GM21367 (cell line): Measurements from ENCODE around the gene ELF1.
A peak's percentile ranks its signal among the peaks of the same experiment; 100 is the strongest.

Experiments
- ATAC-seq: cut with Tn5 transposase; IDR thresholded peaks from one replicate; pipeline ENCODE4 v1.9.1; 2021; ENCODE audit not compliant: unreplicated experiment

Gene ELF1

GRCh38 chr13:41019011-41019487, at the start of gene ELF1:
TSS of gene ELF1 (minus strand) at chr13:41019316. CDS start at chr13:40982054, 37,262 bp downstream.
- peak; percentile 91 for ATAC-seq

DNA sequence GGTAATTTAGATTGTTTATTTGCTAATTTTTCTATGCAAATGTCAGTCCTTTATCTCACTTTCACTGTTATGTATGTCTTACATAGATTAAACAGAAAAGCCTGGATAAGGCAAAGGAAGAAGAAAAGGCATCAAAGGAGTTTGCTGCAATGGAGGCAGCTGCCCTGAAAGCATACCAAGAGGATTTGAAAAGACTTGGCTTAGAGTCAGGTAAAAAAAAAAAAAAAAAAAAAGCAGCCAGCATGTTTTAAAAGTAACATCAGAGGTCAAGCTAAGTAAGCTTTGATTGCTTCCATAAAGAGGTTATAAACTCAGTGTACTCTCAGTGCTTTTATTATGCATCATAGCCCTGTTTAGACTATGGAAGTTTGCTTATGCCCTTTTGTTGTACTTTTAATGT, 46.0 kb upstream of the ELF1 start:
- no peak for ATAC-seq

GRCh38 chr13:41064493-41064892, 45.4 kb upstream of the ELF1 start:
- no peak for ATAC-seq

DNA sequence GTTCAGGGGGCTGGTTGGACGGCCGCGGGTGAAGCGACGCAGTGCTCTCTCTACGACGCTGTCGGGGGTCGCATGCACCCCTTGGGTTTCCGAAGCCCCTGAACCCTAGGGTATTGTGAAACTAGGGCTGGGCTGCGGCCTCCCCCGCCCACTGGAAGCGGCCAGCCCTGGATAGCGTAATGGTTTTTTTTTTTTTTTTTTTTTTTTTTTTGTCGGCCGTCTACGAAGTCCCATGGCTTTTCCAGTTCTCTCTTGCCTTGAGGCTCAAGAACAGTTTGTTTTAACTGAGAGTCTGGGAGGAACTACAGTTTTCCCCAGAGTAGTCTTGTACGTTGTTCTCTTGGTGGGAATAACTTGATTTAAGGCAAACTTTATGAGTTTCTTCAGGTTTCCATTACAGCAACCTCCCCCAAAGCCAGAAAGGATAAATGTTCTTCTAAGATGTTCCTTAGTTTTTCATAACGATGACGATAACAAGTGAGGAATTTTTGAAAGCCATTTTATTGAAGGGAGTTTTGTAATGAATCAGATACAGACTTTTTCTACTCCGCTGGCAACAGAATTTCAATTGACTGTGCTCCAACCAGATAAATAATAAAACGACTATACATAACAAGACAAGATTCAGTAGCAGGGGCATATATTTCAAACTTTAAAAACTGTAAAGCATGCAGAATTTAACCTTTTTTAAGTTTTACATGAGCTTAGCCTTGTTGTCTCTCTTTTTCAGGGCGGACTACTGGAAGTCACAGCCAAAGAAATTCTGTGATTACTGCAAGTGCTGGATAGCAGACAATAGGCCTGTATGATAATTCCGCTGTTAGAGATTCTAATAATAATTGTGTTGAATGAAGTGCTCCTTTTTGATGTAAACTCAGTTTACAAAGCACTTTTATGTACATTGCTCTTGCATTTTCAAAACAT, 43.1 kb upstream of the ELF1 start:
- ATAC-seq = peak; percentile 20

GRCh38 chr13:41061075-41061913, 42.2 kb upstream of the ELF1 start, which contains the start of gene WBP4:
TSS of gene WBP4 (plus strand) at chr13:41061509. CDS start at chr13:41061674, 165 bp downstream.
- peak; percentile 64 for ATAC-seq

- ATAC-seq = peak; percentile 21
Measured at GRCh38 chr13:41060724-41061074, 41.6 kb upstream of the ELF1 start.

DNA sequence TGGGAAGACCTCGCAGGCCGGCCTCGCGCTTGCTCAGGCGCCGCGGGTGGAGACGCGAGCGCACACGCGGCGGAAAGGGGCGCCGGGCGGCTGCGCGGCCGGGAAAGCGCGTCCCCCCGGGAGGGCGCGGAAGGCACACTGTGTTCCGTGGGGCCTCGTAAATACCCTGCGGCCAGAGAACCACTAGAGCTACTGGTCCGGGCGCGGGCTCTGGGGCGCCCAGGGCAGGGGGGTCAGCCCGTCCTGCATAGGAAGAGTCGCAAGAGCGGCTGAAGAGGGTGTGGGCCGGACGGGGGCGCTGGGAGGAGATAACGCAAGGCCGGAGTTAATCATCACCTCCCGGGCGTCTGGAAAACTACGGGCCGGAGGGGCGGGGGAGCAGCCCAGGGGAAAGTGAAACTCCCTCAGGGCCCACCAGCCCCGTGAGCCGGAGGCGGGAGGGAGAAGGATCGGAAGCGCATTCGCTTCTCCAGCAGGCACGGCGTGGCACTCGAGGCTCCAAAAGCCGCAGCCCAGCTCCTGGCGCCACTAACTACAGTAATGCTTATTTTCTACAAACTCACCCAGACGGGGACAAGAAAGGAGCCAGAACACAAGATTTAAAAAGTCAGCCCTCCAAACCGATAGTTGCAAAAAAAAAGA, 41.1 kb upstream of the ELF1 start:
- ATAC-seq = peak; percentile 35

GRCh38 chr13:41059456-41060081, 40.5 kb upstream of the ELF1 start:
- ATAC-seq = no peak

GRCh38 chr13:41058295-41059070, 39.4 kb upstream of the ELF1 start:
- ATAC-seq = no peak

DNA sequence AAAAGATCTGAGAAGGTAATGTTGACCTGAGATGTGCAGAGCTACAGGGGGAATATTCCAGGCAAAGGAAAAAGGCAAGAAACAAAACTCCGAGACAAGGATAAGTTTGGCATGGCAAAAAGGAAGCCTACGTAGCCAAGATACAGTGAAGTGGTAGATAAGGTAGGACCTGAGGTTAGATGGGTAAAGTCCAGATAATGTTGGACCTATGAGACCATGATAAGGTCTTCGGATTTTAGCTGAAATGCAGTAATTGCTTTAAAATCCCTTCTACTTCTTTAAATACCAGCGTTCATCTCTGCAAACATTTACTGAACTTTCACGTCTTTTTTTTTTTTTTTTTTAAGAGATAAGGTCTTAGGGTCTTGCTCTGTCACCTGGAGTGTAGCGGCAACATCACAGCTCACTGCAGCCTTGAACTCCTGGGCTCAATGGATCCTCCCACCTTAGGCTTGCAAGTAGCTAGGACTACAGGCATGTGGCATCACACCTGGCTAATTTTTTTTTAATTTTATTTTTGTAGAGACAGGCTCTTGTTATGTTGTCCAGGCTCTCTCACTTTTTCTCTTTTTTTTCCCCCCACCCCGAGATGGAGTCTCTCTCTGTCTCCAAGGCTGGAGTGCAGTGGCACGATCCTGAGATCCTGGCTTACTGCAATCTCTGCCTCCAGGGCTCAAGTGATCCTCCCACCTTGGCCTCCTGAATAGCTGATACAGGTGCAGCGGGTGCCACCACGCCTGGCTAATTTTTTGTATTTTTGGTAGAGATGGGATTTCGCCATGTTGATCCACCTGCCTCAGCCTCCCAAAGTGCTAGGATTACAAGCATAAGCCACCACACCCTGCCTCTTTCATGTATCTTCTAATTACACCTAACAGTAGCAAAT, 38.0 kb upstream of the ELF1 start:
- ATAC-seq = no peak

DNA sequence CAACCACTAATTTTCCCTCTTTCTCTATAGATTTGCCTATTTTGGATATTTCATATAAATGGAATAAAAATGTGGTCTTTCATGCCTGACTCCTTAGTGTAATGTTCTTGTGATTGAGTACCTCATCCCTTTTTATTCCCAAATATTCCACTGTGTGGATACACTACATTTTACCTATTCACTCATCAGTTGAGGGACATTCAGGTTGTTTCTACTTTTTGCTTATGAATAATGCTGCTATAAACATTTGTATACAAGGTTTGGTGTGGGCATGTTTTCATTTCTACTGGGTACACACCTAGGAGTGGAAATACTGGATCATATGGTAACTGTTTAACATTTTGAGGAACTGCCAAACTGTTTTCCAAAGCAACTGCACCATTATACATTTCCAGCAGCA, 37.1 kb upstream of the ELF1 start:
- ATAC-seq = no peak

GRCh38 chr13:41054919-41055619, 36.0 kb upstream of the ELF1 start:
- ATAC-seq = no peak

DNA sequence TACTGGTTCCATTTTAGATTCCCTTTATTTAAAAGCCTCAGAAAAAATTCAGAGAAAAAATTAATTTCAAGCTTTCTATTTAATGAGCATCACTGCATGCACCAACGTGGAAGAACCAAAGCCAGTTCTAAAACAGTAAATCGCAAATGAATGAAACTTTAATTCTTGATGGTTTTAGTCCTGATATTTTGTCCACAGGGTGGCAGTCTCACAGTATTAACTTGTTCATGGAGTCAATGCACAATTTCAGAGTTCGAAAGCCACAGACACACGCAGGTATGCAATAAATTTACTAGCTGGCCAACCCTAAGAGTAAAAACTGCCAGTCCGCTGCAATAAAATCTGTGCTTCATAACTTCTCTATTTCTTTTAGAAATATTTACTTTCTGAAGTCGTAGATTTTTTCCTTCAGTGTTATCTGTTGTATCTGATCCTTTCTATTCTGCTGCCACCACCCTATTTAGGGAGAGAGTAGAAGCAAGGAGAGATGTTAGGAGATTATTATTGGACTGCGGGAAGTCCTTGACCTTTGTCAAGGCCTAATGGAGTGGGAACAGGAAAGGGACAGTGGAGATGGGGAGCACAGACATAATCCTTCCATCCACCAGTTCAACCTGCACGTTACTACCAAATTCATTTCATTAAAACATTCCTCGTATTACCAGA, 35.2 kb upstream of the ELF1 start:
- ATAC-seq = no peak

- ATAC-seq = peak; percentile 51
Measured at GRCh38 chr13:41053384-41053826, 34.3 kb upstream of the ELF1 start.

DNA sequence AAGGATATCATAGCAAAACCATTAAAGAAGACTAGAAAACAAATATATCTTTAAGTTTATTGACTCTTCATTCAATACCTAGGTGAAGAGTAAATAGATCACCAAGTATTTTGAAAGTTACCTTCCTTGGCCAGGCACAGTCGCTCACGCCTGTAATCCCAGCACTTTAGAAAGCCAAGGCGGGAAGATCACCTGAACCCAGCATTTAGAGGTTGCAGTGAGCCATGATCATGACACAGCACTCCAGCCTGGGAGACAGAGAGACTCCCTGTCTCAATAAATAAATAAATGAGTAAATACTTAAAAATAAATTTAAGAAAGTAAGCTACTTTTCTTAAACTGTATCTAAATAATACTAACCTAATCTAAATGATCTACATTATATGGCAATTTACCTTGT, 33.3 kb upstream of the ELF1 start:
- ATAC-seq = no peak

DNA sequence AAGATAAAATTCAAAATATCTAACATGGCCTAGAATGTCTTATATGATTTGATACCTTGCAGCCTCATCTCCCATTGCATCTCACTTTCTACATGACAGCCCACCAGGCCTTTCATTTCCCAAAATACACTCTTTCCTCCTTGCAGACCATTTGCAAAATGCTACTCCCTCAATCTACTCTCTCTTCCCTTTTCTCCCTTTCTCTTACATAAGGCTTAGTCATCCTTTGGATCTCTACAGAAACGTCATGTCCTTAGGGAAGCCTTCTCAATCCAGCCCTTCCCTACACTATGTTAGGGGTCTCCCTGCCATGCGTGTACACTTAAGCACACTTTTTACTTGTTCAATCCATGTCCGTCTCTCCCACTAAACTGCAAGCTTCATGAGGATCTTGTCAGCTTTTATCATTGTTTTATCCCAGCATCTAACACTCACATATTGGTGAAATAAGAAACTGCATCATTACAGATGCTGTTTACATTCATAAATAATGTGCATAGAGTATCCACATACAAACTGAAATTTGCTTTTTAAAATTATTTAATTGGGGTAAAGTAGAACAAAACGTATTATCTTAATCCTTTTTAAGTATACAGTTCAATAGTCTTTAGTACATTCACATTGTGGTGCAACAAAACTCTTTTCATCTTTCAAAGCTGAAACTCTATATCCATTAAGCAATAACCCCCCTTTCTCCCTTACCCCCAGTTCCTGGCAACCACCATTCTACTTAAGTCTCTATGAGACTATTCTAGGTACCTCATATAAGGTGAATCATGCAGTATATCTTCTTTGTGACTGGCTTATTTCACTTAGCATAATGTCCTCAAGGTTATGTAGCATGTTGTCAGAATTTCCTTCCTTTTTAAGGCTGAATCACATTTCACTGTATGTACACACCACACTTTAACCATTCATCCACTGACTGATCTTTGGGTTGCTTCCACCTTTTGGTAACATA, 30.6 kb upstream of the ELF1 start:
- no peak for ATAC-seq

DNA sequence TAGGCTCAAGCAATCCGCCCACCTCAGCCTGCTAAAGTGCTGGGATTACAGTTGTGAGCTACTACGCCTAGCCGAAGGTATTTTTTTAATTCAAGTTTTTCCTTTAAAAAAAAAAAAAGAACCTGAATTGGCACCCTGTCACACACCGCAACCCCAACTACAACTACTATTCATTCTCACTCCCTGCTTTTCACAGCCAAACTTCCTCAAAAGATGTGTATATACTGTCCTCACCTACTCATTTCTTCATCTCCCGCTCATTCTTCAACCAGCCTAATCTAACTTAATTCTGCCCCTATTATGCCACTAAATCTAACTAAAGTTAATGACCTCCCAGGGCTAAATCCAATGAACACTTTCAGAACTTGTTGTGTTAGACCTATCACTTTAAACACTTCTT, 29.5 kb upstream of the ELF1 start:
- ATAC-seq = no peak
